GM12892 (cell line): ENCODE data around the gene ITPR1.
A peak's percentile ranks its signal among the peaks of the same experiment; 100 is the strongest.

ENCODE experiments used
- DNase-seq: peaks from one replicate; pipeline ENCODE4 v3.0.0; 2011; ENCODE audit not compliant: insufficient read length
- FAIRE-seq: peaks from 2 replicates; lab custom pipeline; 2011; peaks lifted over from hg19 to GRCh38; lab: Jason Lieb, UNC
- POLR2A ChIP-seq: IDR thresholded peaks from 2 replicates; pipeline ENCODE4 v1.6.1; 2011; ENCODE audit warnings: low read depth, low read length, control low read depth
- POLR2AphosphoS5 ChIP-seq: IDR thresholded peaks from 2 replicates; pipeline ENCODE4 v1.6.1; 2011; ENCODE audit warnings: low read depth, low read length, control low read depth
- TAF1 ChIP-seq: IDR thresholded peaks from 2 replicates; pipeline ENCODE4 v1.6.1; 2011; ENCODE audit warnings: low read depth, mild to moderate bottlenecking, control low read depth, low read length, borderline replicate concordance

ITPR1 gene

GRCh38 chr3:4506559-4507023 lies 13.4 kb downstream of the ITPR1 start:
- no peak for FAIRE-seq
- no peak for TF ChIP-seq POLR2A
- no peak for TF ChIP-seq POLR2AphosphoS5
- TF ChIP-seq TAF1: no peak
- no peak for DNase-seq

GRCh38 chr3:4507024-4507596 lies 14.0 kb downstream of the ITPR1 start:
- TF ChIP-seq POLR2A: no peak
- no peak for TF ChIP-seq POLR2AphosphoS5
- no peak for TF ChIP-seq TAF1
- peak; percentile 56 for FAIRE-seq
- DNase-seq: no peak

GRCh38 chr3:4508048-4508981 lies 15.2 kb downstream of the ITPR1 start:
- TF ChIP-seq POLR2AphosphoS5 (no peak), POLR2A (no peak), TAF1 (no peak)
- DNase-seq (no peak), FAIRE-seq (peak; percentile 82)

- TF ChIP-seq POLR2A (no peak), TAF1 (no peak), POLR2AphosphoS5 (no peak)
- FAIRE-seq: no peak
- no peak for DNase-seq
Measured at GRCh38 chr3:4509043-4509442, 15.9 kb downstream of the ITPR1 start.

- DNase-seq (no peak), FAIRE-seq (no peak)
- TF ChIP-seq POLR2A (no peak), POLR2AphosphoS5 (no peak), TAF1 (no peak)
Measured at GRCh38 chr3:4509983-4510755, 17.0 kb downstream of the ITPR1 start.

- no peak for FAIRE-seq
- TF ChIP-seq TAF1 (no peak), POLR2AphosphoS5 (no peak), POLR2A (no peak)
- no peak for DNase-seq
Measured at GRCh38 chr3:4511491-4512262, 18.5 kb downstream of the ITPR1 start.

GRCh38 chr3:4512895-4513616 lies 19.9 kb downstream of the ITPR1 start:
- no peak for DNase-seq

GRCh38 chr3:4514321-4514720 lies 21.2 kb downstream of the ITPR1 start:
- TF ChIP-seq POLR2A: no peak
- no peak for TF ChIP-seq TAF1
- TF ChIP-seq POLR2AphosphoS5: no peak

More at GRCh38 chr3:4512895-4513616, 19.9 kb downstream of the ITPR1 start:
- no peak for TF ChIP-seq TAF1
- TF ChIP-seq POLR2AphosphoS5: no peak
- no peak for TF ChIP-seq POLR2A
- no peak for FAIRE-seq

GRCh38 chr3:4514916-4515315 lies 21.8 kb downstream of the ITPR1 start:
- DNase-seq (no peak), FAIRE-seq (no peak)
- TF ChIP-seq POLR2A: no peak
- TF ChIP-seq TAF1: no peak
- no peak for TF ChIP-seq POLR2AphosphoS5

More at GRCh38 chr3:4514321-4514720, 21.2 kb downstream of the ITPR1 start:
- DNase-seq (no peak), FAIRE-seq (no peak)

- DNase-seq (no peak), FAIRE-seq (no peak)
- TF ChIP-seq POLR2AphosphoS5: no peak
- TF ChIP-seq POLR2A: no peak
- TF ChIP-seq TAF1: no peak
Measured at GRCh38 chr3:4515916-4516579, 22.9 kb downstream of the ITPR1 start.
